Measurements from ENCODE around the gene LRRC4C. TPM values are rescaled to one million over a fixed set of nuclear protein-coding genes. Genes with fewer than 3 reads are reported as not detected.

LRRC4C gene
- total and polyA plus RNA-seq, 2 donors (not counting 3 experiments of a cell fraction or from before 2014, with no cell fraction given), result not detected

- Histone ChIP-seq H3K9me1 (replicated peaks; ENCODE audit: control insufficient read depth, extremely low read depth, insufficient read depth, low read length) (no peaks in the 10 kb centered on the region), H3K79me2 (ENCODE audit: control insufficient read depth, insufficient read depth, low read length) (no peaks in the 10 kb centered on the region), H3K27me3 (ENCODE audit: control insufficient read depth in 2 of 2, insufficient read depth in 2 of 2, low read length in 2 of 2) (no peaks in the 10 kb centered on the region), H3K9ac (replicated peaks; ENCODE audit: extremely low read depth, insufficient read depth, low read length) (no peak overlapping the region), H3K36me3 (ENCODE audit: control insufficient read depth in 2 of 2, extremely low read depth in 1 of 2, insufficient read depth in 2 of 2, low read length in 2 of 2) (no peaks in the 10 kb centered on the region), H3K4me3 (replicated peaks in 1 of 3; ENCODE audit: insufficient read depth in 1 of 3, low read depth in 1 of 3, low read length in 3 of 3) (no peak overlapping the region), H3K9me3 (replicated peaks; ENCODE audit: control insufficient read depth, insufficient read depth, low read length) (peaks cover 7% of the 10 kb centered on the region), H2AFZ (ENCODE audit: low read depth, low read length) (no peak overlapping the region), H3K27ac (ENCODE audit: insufficient read depth, low read depth, low read length) (no peak overlapping the region), H3K4me2 (ENCODE audit: insufficient read depth, low read length) (no peak overlapping the region), H4K20me1 (replicated peaks; ENCODE audit: control insufficient read depth, extremely low read depth, insufficient read depth, low read length) (no peaks in the 10 kb centered on the region), H3K4me1 (ENCODE audit: control insufficient read depth, extremely low read depth, insufficient read depth, low read length) (no peaks in the 10 kb centered on the region)
- FAIRE-seq (no peak), DNase-seq (ENCODE audit: low read depth, low spot score) (no peak)
- intact Hi-C loops (cut with micrococcal nuclease) (no loop called here), dilution Hi-C loops (cut with MboI; ENCODE audit: extremely low pct_ligation_motif_present, low sequenced_read_pairs) (no loop called here)
- BruUV-seq (replicated peaks), result no TSS peak
- TF ChIP-seq POLR2AphosphoS5 (IDR thresholded peaks at IDR 0.05; ENCODE audit: insufficient read depth, low read depth, low read length) (no peak), MAX (IDR thresholded peaks at IDR 0.05; ENCODE audit: insufficient read depth, insufficient read length) (no peak), CTCF (IDR thresholded peaks at IDR 0.05; ENCODE audit: extremely low read depth in 1 of 2, insufficient read depth in 1 of 2, low read depth in 1 of 2, low read length in 2 of 2) (no peak), EZH2 (IDR thresholded peaks at IDR 0.05; ENCODE audit: borderline replicate concordance, low read depth, low read length, severe bottlenecking) (no peak)
- POLR2A ChIA-PET, result no interaction called here
- CTCF ChIA-PET, result no interaction called here
These were observed 269.6 kb downstream of the LRRC4C start for GRCh38 chr11:41189701-41190436.

GRCh38 chr11:41177791-41178190 is 281.7 kb downstream of the LRRC4C start:
- ChIA-PET CTCF (no interaction called here), POLR2A (no interaction called here)
- BruUV-seq (replicated peaks), result no TSS peak
- Histone ChIP-seq H3K27ac (ENCODE audit: insufficient read depth, low read depth, low read length) (no peak overlapping the region), H3K9me1 (replicated peaks; ENCODE audit: control insufficient read depth, extremely low read depth, insufficient read depth, low read length) (no peaks in the 10 kb centered on the region), H3K36me3 (ENCODE audit: control insufficient read depth in 2 of 2, extremely low read depth in 1 of 2, insufficient read depth in 2 of 2, low read length in 2 of 2) (no peaks in the 10 kb centered on the region), H4K20me1 (replicated peaks; ENCODE audit: control insufficient read depth, extremely low read depth, insufficient read depth, low read length) (no peaks in the 10 kb centered on the region), H3K9ac (replicated peaks; ENCODE audit: extremely low read depth, insufficient read depth, low read length) (no peak overlapping the region), H3K79me2 (ENCODE audit: control insufficient read depth, insufficient read depth, low read length) (no peaks in the 10 kb centered on the region), H3K4me2 (ENCODE audit: insufficient read depth, low read length) (no peak overlapping the region), H3K27me3 (ENCODE audit: control insufficient read depth in 2 of 2, insufficient read depth in 2 of 2, low read length in 2 of 2) (no peaks in the 10 kb centered on the region), H3K4me1 (ENCODE audit: control insufficient read depth, extremely low read depth, insufficient read depth, low read length) (no peaks in the 10 kb centered on the region), H2AFZ (ENCODE audit: low read depth, low read length) (no peak overlapping the region), H3K9me3 (replicated peaks; ENCODE audit: control insufficient read depth, insufficient read depth, low read length) (peaks cover 3% of the 10 kb centered on the region), H3K4me3 (replicated peaks in 1 of 3; ENCODE audit: insufficient read depth in 1 of 3, low read depth in 1 of 3, low read length in 3 of 3) (no peak overlapping the region)
- FAIRE-seq (no peak), DNase-seq (ENCODE audit: low read depth, low spot score) (no peak)
- intact Hi-C loops (cut with micrococcal nuclease) (no loop called here), dilution Hi-C loops (cut with MboI; ENCODE audit: extremely low pct_ligation_motif_present, low sequenced_read_pairs) (no loop called here)
- TF ChIP-seq MYC (IDR thresholded peaks at IDR 0.05; ENCODE audit: low read depth, low read length) (no peak), FOS (IDR thresholded peaks at IDR 0.05; ENCODE audit: borderline replicate concordance, insufficient read depth, low read length) (no peak), JUN (IDR thresholded peaks at IDR 0.05; ENCODE audit: borderline replicate concordance, insufficient read depth, insufficient read length, low read depth) (no peak), GATA2 (IDR thresholded peaks at IDR 0.05; ENCODE audit: insufficient read depth, insufficient read length, low read depth, low read length) (no peak), CTCF (IDR thresholded peaks at IDR 0.05; ENCODE audit: extremely low read depth in 1 of 2, insufficient read depth in 1 of 2, low read depth in 1 of 2, low read length in 2 of 2) (no peak), EZH2 (IDR thresholded peaks at IDR 0.05; ENCODE audit: borderline replicate concordance, low read depth, low read length, severe bottlenecking) (no peak), POLR2A (IDR thresholded peaks at IDR 0.05; ENCODE audit: low read depth, low read length) (no peak), MAX (IDR thresholded peaks at IDR 0.05; ENCODE audit: insufficient read depth, insufficient read length) (no peak)

All from endothelial cell of umbilical vein (primary cell).